GM08714 (cell line): ENCODE data around the gene ATXN2.

Experiments
- H3K4me3 ChIP-seq: fragments of 200-500 bp; sonication (Bioruptor generic); 2 replicates; pipeline ENCODE4 v1.5.1; 2014; ENCODE audit warnings: mild to moderate bottlenecking, low read length, inconsistent platforms
- ZNF274 ChIP-seq: IDR thresholded peaks from 2 replicates; pipeline ENCODE4 v1.6.1; 2012; ENCODE audit warnings: mild to moderate bottlenecking, low read depth, low read length

ATXN2 gene

DNA sequence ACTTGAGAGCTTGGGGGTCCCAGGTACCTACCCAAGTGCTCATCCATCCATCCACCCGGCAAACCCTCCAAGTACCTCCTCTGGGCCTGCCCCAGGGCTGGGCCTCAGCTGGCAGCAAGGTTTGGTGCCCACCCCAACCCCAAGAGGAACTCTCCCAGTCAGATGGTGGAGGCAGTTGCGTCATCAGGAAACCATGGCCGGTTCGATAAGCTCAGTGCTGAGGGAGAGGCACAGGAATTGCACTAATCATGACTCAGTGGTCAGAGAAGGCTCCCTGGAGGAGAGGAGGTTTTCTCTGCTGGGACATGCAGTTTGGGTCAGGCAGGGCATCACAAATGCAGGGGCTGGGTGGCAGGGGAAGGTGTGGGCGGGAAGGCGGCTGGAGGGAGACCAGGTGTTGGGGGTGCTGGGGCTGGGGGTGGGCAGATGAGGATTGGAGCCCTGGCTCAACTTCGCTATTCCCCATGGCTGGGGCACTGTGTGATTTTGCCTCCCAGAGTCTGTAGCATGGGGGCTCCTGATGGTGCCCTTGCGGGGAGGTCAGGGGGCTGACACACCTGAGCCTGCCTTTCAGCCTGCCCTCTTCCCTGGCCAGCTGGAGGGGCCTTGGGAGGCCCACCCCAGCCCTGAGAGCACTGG lies 161.2 kb downstream of the ATXN2 start:
- TF ChIP-seq ZNF274, result no peak
- no peak overlapping the region for H3K4me3 ChIP-seq

DNA sequence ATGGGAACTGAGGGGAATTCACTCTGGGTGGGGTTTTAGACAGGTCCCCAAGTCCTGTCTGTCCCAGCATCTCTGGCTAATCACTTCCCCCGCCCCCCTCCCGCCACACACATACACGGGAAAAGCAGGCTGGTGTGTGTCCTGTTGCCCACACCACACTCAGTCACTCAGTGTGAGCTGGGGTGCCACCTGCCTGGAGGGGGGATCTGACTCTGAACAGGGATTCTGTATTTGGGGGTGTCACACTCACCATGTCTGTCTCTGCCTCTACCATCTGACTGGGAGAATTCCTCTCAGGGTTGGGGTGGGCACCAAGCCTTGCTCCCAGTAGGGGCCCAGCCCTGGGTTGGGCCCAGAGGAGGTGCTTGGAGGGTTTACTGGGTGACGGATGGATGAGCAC lies 162.3 kb downstream of the ATXN2 start:
- TF ChIP-seq ZNF274, result no peak
- H3K4me3 ChIP-seq, result no peak overlapping the region

DNA sequence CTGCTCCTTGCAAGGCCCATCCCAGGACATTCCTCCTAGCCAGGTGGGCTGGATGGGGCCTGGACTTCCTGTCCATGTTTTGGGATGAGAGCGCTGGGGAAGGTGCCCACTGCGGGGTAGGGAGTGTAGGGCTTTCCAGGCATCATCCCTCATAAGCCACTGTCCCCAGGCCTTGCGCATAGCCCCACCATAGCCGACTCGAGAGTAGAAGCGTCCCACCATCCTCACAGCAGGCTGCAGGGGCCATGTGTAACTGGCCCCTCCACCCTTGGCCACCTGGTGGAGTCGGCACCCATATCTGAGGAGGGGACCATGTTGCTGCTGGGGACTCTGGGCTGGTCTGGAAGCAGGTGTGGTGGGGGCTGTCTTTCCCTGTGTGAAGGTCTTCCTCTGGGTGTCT lies 162.8 kb downstream of the ATXN2 start:
- TF ChIP-seq ZNF274, result no peak
- H3K4me3 ChIP-seq, result no peak overlapping the region

DNA sequence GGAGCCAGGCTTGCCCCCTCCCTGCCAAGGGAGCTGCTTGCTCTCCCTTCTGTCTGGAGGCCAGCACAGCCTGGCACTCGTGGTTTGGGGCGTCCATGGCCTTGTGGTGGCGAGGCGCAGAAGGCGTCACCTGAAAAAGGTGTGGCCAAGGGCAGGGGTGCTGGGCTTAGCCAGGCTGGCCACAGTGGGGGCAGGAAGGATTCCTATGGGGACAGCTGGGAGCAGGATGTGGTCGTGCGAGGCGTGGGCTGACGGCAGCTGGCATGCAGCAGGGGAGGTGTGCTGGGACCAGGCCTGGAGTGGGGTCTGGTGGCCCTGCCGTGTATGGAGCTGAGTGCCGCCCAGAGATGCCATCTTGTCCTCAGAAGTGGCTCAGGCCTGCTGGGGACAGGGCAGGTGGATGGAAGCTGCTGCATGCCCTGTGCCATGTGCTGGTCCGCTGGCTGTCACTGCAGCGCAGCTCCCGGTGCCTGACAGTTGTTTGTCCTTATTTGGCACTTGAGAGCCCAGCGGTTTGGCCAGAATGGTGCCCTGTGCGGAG lies 163.4 kb downstream of the ATXN2 start:
- TF ChIP-seq ZNF274, result no peak

DNA sequence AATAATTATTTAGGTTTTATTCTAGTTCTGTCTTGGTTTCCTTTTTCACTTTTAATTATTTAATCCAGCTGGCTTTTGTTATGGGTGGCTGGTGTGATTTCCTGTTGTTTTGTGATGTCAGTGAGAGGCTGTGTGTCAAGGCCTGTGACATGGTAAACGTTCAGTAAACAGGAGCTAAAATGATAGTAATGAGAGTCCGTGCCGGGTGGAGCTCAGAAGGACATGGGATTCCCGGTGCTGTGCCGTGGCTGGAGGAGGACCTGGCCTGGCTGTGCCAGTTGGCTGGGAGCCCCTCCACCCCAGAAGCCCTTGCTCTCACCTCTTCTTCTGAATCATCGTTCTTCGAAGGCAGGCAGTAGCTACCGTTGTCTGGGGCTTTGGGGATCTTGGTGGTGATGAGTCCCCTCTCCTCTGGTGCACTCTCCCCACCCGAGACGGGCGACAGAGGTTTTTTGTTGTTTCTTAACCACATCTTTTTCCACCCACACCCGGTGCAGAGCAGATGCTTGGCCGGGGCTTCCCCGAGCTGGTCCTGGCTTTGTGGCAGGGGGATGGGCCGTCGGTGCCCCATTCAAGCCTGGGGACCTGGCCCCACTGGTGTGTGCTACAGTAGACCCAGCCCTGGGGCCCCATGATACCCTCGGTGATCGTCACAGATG lies 164.3 kb downstream of the ATXN2 start:
- no peak for TF ChIP-seq ZNF274
- H3K4me3 ChIP-seq, result peak overlapping the region; percentile 44; the same call in 1 of the 2 replicates

More for the DNA sequence above, 163.4 kb downstream of the ATXN2 start:
- H3K4me3 ChIP-seq, result no peak overlapping the region; the same call in 1 of the 2 replicates

DNA sequence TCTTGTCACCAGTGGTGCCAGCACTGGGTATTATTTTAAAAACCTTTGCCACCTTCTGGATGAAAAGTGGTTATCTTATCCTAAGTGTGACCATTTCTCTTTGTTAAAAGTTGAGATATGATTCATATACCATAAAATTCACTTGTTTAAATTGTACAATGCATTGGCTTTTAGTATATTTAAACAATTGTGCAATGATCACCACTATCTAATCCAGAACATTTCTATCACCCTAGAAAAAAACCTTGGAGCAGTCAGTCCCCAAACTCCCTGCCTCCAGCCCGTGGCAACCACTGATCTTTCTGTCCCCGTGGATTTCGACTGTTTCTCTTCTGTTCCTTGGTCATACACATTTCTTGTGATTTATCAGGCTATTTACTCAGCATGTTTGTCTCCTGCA lies 165.1 kb downstream of the ATXN2 start:
- peak overlapping the region; percentile 44; the same call in 1 of the 2 replicates for H3K4me3 ChIP-seq
- TF ChIP-seq ZNF274, result no peak

DNA sequence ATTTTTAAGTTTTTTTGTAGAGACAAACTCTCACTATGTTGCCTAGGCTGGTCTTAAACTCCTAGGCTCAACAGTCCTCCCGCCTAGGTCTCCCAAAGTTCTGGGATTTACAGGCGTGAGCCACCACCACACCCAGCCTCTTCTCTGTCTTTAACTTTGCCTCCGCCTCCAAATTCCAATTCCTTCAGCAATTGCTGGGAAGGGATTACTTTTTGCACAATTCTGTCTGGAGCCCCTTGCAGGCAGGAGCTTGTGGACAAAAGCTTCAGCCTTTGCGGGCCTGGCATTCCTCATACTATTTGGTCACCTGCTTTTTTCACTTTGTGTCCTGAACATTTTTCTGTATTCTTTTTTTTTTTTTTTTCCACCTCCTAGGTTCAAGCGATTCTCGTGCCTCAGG lies 167.3 kb downstream of the ATXN2 start:
- TF ChIP-seq ZNF274, result no peak
- no peak overlapping the region for H3K4me3 ChIP-seq

DNA sequence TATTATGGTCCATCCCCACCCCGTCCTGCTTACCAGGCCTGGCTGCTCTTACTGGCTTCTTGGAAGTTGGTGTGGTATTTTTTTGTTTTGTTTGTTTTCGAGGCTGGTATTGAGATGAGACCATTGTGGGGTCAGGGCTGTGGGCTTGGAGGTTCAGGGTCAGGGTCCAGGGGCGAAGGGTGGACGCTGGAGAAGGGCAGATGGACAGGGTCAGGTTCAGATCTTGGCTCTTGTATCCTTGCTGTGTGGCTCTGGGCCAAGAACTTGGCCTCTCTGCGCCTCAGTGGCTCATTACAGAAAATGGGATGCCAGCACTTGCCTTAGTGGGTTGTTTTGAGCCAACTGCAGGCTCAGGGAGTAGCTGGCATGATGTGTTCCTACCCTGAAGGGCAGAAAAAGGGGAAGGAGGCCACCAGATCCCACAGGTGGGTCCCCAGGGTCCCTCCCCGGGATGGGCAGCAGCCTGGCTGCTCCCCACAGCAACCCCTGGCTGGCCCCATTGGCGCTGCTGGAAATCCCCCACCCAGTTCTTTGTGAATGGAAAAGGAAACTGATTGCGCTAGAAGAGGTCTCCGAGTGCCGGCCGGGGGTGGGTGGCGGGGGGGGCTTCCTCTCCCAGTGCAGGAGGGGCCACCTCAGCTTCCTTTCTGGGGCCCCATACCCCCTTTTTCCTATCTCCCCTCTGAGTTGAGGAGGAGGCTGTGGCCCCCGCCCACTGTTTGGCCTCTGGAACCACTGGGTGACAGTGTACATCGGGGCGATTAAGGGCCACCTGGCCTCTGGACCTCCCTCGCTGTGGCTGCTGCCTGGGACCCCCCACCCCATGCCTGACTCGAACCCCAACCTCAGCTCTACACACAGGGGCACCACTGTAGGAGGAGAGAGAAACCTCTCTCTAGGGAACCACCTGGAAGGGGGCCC lies 168.4 kb downstream of the ATXN2 start:
- TF ChIP-seq ZNF274, result no peak
- peak overlapping the region; percentile 56; the same call in 1 of the 2 replicates for H3K4me3 ChIP-seq

DNA sequence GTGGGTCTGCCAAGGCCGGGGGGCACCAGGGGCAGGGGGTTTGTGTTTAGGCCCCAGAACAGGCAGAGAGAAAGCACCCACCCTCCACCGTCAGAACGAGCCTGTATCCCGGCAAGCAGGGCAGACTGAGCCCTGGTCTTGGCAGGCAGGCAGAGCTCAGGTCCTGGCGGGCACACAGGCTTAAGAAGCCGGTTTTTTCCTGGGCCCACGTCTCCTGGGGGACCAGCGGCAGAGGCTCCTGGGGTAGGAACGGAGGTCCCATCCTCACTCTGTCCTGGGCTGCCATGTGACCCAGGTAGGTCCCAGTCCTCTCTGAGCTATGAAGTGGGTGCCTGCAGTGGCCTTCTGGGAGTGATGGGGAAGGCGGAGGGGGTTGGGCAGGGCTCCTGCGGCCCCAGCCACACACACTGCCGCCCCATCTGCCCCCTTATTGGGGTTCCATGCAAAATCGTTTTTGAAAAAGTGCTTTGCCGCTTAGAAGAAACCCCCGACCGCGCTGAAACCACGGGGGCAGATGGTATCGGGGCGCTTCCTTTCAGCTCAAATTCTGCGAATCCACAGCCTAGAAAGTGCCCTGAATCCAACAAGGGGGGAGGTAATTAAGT lies 169.2 kb downstream of the ATXN2 start:
- peak overlapping the region; percentile 56; the same call in 1 of the 2 replicates for H3K4me3 ChIP-seq
- TF ChIP-seq ZNF274, result no peak

DNA sequence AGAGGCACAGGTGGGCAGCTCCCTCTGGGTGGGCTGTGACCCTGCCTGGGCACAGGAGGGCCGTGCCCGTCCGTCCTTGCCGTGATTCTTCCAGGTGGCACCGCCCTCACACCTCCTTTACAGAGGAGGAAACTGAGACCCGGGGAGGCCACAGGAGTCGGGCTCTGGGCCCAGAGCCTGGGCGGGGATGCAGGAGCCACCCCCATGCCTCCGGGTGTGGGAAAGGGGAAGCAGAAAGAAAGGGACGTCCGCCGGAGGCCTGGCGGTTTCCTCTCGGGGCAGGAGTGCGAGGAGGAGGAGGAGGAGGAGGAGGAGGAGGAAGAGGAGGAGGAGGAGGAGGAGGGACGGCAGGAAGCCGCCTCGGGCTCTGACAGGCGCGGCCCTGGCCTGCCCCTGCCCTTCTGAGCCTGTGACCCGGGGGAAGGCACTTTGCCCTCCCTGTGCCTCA lies 170.4 kb downstream of the ATXN2 start:
- no peak for TF ChIP-seq ZNF274
- H3K4me3 ChIP-seq, result peak overlapping the region; percentile 2; the same call in 1 of the 2 replicates

DNA sequence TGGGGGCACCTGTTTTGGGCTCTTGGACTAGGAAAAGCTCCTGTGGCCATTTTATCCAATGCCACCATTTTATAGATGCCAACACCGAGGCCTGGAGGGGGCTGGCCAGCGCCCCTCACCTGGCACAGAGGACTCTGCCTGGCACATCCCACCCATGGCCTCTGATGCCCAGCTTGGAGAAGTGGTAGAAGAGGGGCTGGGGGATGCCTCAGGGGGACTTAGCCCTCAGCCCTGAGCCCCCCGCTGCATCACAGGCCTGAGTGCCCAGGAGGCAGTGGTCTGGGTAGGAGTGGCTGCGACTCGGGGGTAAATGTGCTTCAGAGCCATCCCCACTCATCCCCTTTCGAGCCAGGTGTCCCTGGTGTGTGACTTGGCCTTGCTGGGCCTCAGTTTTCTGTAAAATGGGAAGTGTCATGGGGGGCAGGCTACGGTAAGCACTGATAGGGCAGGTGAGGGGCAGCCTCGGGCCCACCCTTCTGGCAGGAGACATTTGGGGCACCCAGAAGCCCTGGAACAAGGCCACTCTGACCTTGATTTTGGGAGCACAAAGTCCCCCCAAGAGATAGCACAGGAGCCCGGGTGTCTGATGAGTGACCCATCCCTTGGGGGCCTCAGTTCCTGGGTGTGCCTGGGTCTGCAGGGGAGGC lies 170.9 kb downstream of the ATXN2 start:
- TF ChIP-seq ZNF274, result no peak
- H3K4me3 ChIP-seq, result peak overlapping the region; percentile 2; the same call in 1 of the 2 replicates

DNA sequence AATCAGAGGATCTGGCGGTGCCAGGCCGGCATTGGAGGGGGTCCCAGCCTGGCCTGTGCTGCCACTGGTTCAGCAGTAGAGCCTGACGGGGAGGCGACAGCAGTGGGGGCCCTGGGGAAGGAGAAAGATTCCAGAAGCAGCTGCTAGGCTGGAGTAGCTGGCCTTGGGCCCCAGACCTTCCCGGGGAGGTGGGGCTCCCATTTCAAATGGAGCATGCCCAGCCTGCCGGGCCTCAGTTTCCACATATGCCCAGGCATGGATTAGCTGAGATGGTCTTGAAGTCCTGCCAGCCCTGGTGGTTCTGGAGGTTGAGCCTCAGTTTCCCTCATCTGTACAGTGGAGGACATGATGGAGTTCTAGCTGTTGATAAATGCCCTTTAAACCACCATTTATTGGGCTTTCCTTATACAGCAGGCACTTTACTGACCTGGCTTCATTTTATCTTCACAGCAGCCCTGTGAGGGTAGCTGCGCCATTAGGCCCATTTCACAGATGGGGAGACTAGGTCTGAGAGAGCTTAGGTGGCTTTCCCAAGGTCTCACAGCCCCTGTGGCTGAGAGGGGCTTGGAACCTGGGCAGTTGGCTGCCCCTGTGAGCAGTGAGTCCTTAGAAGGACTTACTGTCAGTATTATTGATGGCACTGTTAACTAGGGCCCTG lies 171.6 kb downstream of the ATXN2 start:
- H3K4me3 ChIP-seq, result no peak overlapping the region
- no peak for TF ChIP-seq ZNF274

DNA sequence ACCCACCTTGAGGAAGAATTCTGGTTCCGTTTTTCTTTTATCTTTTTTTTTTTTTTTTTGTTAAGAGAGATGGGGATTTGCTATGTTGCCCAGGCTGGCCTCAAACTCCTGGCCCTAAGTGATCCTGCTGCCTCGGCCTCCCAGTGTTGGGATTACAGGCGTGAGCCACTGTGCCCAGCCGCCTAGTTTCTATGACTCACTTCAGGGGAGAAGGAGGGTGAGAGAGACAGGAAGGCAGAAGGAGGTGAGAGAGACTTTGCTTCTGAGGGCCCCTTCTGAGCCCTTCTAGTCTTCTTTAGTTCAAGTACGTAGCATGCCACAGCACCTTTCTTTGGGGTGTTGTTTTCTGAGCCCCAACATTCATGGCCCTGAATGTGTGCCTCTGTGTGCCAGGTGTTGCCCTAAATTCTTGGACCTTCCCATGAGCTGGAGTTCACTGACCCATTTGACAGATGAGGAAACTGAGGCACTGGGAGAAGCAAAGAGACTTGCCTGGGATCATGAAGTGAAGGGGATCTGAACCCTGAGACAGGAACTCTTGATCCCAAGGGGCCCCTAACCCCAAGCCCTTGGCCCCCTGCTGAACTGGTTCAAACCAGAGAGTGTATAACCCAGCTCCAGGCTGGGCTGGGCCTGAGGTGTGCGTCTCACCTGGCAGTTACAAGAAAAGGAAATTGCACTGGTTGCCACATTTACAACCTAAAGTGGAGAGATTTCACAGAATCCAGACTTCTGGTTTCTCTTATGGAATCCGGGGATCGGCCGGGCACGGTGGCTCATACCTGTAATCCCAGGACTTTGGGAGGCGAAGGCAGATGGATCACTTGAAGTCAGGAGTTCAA lies 172.6 kb downstream of the ATXN2 start:
- no peak overlapping the region for H3K4me3 ChIP-seq
- TF ChIP-seq ZNF274, result no peak
